GM04504 (cell line): ENCODE results near the gene RNF14.
A peak's percentile ranks its signal among the peaks of the same experiment; 100 is the strongest.
"Not testable (repeated sequence)": the region's sequence is repeated elsewhere in the genome, so short reads cannot be mapped to it uniquely, and the experiment has no call there.

Experiments
- DNase-seq: peaks from one replicate; pipeline ENCODE4 v3.0.0-alpha.2; 2012; ENCODE audit warnings: low read depth

Gene RNF14

GRCh38 chr5:141968914-141969608, at the start of gene RNF14:
RNF14 (plus strand) TSS chr5:141969105; CDS start chr5:141973589, 4,484 bp downstream.
- peak; percentile 87 for DNase-seq

GRCh38 chr5:141919218-141920119, 49.4 kb upstream of the RNF14 start:
- no peak for DNase-seq

GRCh38 chr5:141920771-141921170, 48.1 kb upstream of the RNF14 start:
- DNase-seq, result no peak

- not testable (repeated sequence) for DNase-seq
These were observed 46.0 kb upstream of the RNF14 start for GRCh38 chr5:141922827-141923447.

- peak; percentile 86 for DNase-seq
These were observed 45.2 kb upstream of the RNF14 start, which contains the start of gene DELE1 for GRCh38 chr5:141923448-141924313. DELE1 (plus strand) TSS chr5:141923871; CDS start chr5:141923942, 71 bp downstream.

GRCh38 chr5:141926434-141926833, 42.5 kb upstream of the RNF14 start:
- no peak for DNase-seq

- no peak for DNase-seq
These were observed 40.9 kb upstream of the RNF14 start for GRCh38 chr5:141928051-141928450.

GRCh38 chr5:141929398-141930058, 39.4 kb upstream of the RNF14 start:
- DNase-seq, result no peak

GRCh38 chr5:141931694-141932093, 37.2 kb upstream of the RNF14 start:
- no peak for DNase-seq

- DNase-seq, result no peak
These were observed 35.8 kb upstream of the RNF14 start for GRCh38 chr5:141933151-141933550.

GRCh38 chr5:141934099-141934844, 34.6 kb upstream of the RNF14 start:
- no peak for DNase-seq

- DNase-seq, result no peak
These were observed 33.4 kb upstream of the RNF14 start for GRCh38 chr5:141935538-141935937.

- DNase-seq, result no peak
These were observed 28.1 kb upstream of the RNF14 start for GRCh38 chr5:141940695-141941271.

GRCh38 chr5:141941307-141941706, 27.6 kb upstream of the RNF14 start:
- DNase-seq, result peak; percentile 3

GRCh38 chr5:141941779-141942178, 27.1 kb upstream of the RNF14 start:
- no peak for DNase-seq

- no peak for DNase-seq
These were observed 26.6 kb upstream of the RNF14 start for GRCh38 chr5:141942185-141942857.

GRCh38 chr5:141944076-141944475, 24.8 kb upstream of the RNF14 start:
- no peak for DNase-seq

GRCh38 chr5:141945511-141946051, 23.3 kb upstream of the RNF14 start:
- DNase-seq, result no peak

- DNase-seq, result no peak
These were observed 21.6 kb upstream of the RNF14 start for GRCh38 chr5:141947316-141947715.
